Calu3 (cell line): ENCODE data around the gene DUSP2. TPM values are rescaled to one million over a fixed set of nuclear protein-coding genes. Genes with fewer than 3 reads are reported as not detected.
"Not testable (repeated sequence)": the region's sequence is repeated elsewhere in the genome, so short reads cannot be mapped to it uniquely, and the experiment has no call there.

Experiments
- BruUV-seq: library from RNA; stranded (reverse); fragments of 400-500 nt; replicated peaks from 2 replicates; lab custom pipeline; 2021; lab: Mats Ljungman, UMichigan
- CTCF ChIA-PET: fragments of 300-600 bp; sonication (Branson Sonifier 250); formaldehyde crosslinking; loops from one replicate; lab custom pipeline; 2022; ENCODE audit warnings: antibody characterized with exemption; lab: Charles Lee
- DNase-seq: peaks from one replicate; pipeline ENCODE4 v3.0.0; 2022
- H3K27ac Mint-ChIP-seq: one replicate; pipeline ENCODE4 v1.8.0; 2022; ENCODE audit warnings: mixed read lengths; ENCODE audit not compliant: unreplicated experiment
- H3K27me3 Mint-ChIP-seq: one replicate; pipeline ENCODE4 v1.8.0; 2022; ENCODE audit warnings: mixed read lengths; ENCODE audit not compliant: unreplicated experiment
- H3K36me3 Mint-ChIP-seq: one replicate; pipeline ENCODE4 v1.8.0; 2022; ENCODE audit warnings: mild to moderate bottlenecking, moderate library complexity, mixed read lengths; ENCODE audit not compliant: insufficient read depth, unreplicated experiment
- H3K4me1 Mint-ChIP-seq: one replicate; pipeline ENCODE4 v1.8.0; 2022; ENCODE audit warnings: mild to moderate bottlenecking, low read depth, mixed read lengths; ENCODE audit not compliant: unreplicated experiment
- H3K4me3 Mint-ChIP-seq: one replicate; pipeline ENCODE4 v1.8.0; 2022; ENCODE audit warnings: mild to moderate bottlenecking, low read depth, moderate library complexity, mixed read lengths; ENCODE audit not compliant: unreplicated experiment
- H3K9me3 Mint-ChIP-seq: one replicate; pipeline ENCODE4 v1.8.0; 2022; ENCODE audit warnings: low read depth, mixed read lengths; ENCODE audit not compliant: unreplicated experiment
- CTCF ChIP-seq: fragments of 200-600 bp; IDR thresholded peaks from one replicate; pipeline ENCODE4 v1.8.0; 2022; ENCODE audit warnings: antibody characterized with exemption; ENCODE audit not compliant: unreplicated experiment
- intact Hi-C: fragments of 100-400 bp; cut with micrococcal nuclease; formaldehyde crosslinking; loops from one replicate; pipeline ENCODE4 v1.10.0; 2022; ENCODE audit not compliant: unreplicated experiment
- total RNA-seq: library from RNA; stranded (reverse); gene quantifications from 2 replicates; pipeline ENCODE4 v1.2.3, GENCODE V29; 2022

DUSP2 gene
- total RNA-seq, 1 experiment from 2014 or later = 4.1 TPM

GRCh38 chr2:96161898-96162297, 16.7 kb upstream of the DUSP2 start:
- Mint-ChIP-seq H3K27me3 (peaks cover 54% of the 10 kb centered on the region), H3K36me3 (no peaks in the 10 kb centered on the region), H3K27ac (no peak overlapping the region), H3K4me1 (no peaks in the 10 kb centered on the region), H3K9me3 (no peaks in the 10 kb centered on the region), H3K4me3 (no peak overlapping the region)
- intact Hi-C loops = no loop called here
- CTCF ChIA-PET = no interaction called here
- DNase-seq = no peak
- no peak for TF ChIP-seq CTCF
- no TSS peak for BruUV-seq

GRCh38 chr2:96160366-96160765, 15.1 kb upstream of the DUSP2 start:
- H3K27me3 Mint-ChIP-seq = peaks cover 61% of the 10 kb centered on the region
- DNase-seq, H3K36me3 Mint-ChIP-seq, H3K4me3 Mint-ChIP-seq, BruUV-seq, H3K4me1 Mint-ChIP-seq, CTCF ChIA-PET, H3K27ac Mint-ChIP-seq, intact Hi-C loops, H3K9me3 Mint-ChIP-seq: not testable (repeated sequence)

GRCh38 chr2:96159084-96159830, 14.0 kb upstream of the DUSP2 start:
- Mint-ChIP-seq H3K4me3 (no peak overlapping the region), H3K9me3 (no peaks in the 10 kb centered on the region), H3K27ac (no peak overlapping the region), H3K27me3 (peaks cover 72% of the 10 kb centered on the region), H3K4me1 (no peaks in the 10 kb centered on the region), H3K36me3 (no peaks in the 10 kb centered on the region)
- CTCF ChIA-PET = no interaction called here
- intact Hi-C loops = no loop called here
- no peak for DNase-seq
- BruUV-seq = no TSS peak
- TF ChIP-seq CTCF = no peak

- CTCF ChIA-PET = no interaction called here
- Mint-ChIP-seq H3K27ac (no peak overlapping the region), H3K36me3 (no peaks in the 10 kb centered on the region), H3K4me1 (no peaks in the 10 kb centered on the region), H3K4me3 (no peak overlapping the region), H3K27me3 (peaks cover 73% of the 10 kb centered on the region), H3K9me3 (no peaks in the 10 kb centered on the region)
- no peak for TF ChIP-seq CTCF
- intact Hi-C loops = no loop called here
- DNase-seq = no peak
- BruUV-seq = no TSS peak
Measured at GRCh38 chr2:96158554-96158940, 13.3 kb upstream of the DUSP2 start.
